Upper lobe of left lung (tissue), 6 donors: ENCODE measurements around the gene ZNF200. TPM values are rescaled to one million over a fixed set of nuclear protein-coding genes. Genes with fewer than 3 reads are reported as not detected.
A peak's percentile ranks its signal among the peaks of the same experiment; 100 is the strongest.

Experiments
- ATAC-seq, 2 donors: fragments of 200-7000 bp; cut with Tn5 transposase; one replicate each; pipeline ENCODE4 v1.9.1; 2022; ENCODE audit warnings: mild to moderate bottlenecking in 2 of 2, moderate library complexity in 2 of 2; ENCODE audit not compliant: low FRiP score in 2 of 2
- DNase-seq, 2 donors: peaks; one replicate each; pipeline ENCODE4 v3.0.0-alpha.2; 2019 to 2020
- H3K27ac ChIP-seq, 4 donors: fragments of 200-600 bp; sonication (generic); one replicate each; pipeline ENCODE4 v1.5.1; 2016 to 2019
- H3K27me3 ChIP-seq, 4 donors: fragments of 200-600 bp; sonication (generic); one replicate each; pipeline ENCODE4 v1.5.1; 2017 to 2019
- H3K36me3 ChIP-seq, 4 donors: fragments of 200-600 bp; sonication (generic); one replicate each; pipeline ENCODE4 v1.5.1; 2016 to 2019
- H3K4me1 ChIP-seq, 4 donors: fragments of 200-600 bp; sonication (generic); one replicate each; pipeline ENCODE4 v1.5.1; 2018 to 2019
- H3K4me3 ChIP-seq, 4 donors: fragments of 200-600 bp; sonication (generic); one replicate each; pipeline ENCODE4 v1.5.1; 2017 to 2019; ENCODE audit warnings: mild to moderate bottlenecking in 2 of 4, moderate library complexity in 1 of 4
- H3K9me3 ChIP-seq, 4 donors: fragments of 200-600 bp; sonication (generic); one replicate each; pipeline ENCODE4 v1.5.1; 2018 to 2019
- EP300 ChIP-seq, 4 donors: sonication (generic); formaldehyde crosslinking; IDR thresholded peaks; one replicate each; pipeline ENCODE4 v1.5.1; 2017; ENCODE audit warnings: antibody characterized with exemption in 4 of 4, control low read depth in 2 of 4
- POLR2A ChIP-seq, 4 donors: fragments of 450-650 bp; IDR thresholded peaks; one replicate each; pipeline ENCODE4 v1.5.1; 2016 to 2017; ENCODE audit warnings: antibody characterized with exemption in 4 of 4, mild to moderate bottlenecking in 2 of 4
- POLR2AphosphoS5 ChIP-seq, 2 donors: sonication (generic); formaldehyde crosslinking; IDR thresholded peaks; one replicate each; pipeline ENCODE4 v1.5.1; 2017; ENCODE audit warnings: antibody characterized with exemption in 2 of 2
- WGBS, 2 donors: methylation state at CpG; one replicate each; pipeline ENCODE4 v1.1.5; 2017 to 2018; 5-methylcytosine and 5-hydroxymethylcytosine counted together
- total RNA-seq, 6 donors: library from RNA; depleted of rRNA in 4 of 6; stranded (reverse); fragments of >200 nt in 4 of 6; gene quantifications; one replicate each; pipeline versions ENCODE4 v1.1.0 to v1.2.1, GENCODE V29; 2016 to 2021
- TF ChIP-seq, protein P1 (sequence below), 6 experiments: fragments of 450-650 bp in 4 of 6; fragments of 200-600 bp in 2 of 6; sonication (generic) in 2 of 6; IDR thresholded peaks; one replicate each; pipeline ENCODE4 v1.5.1; 2016 to 2019; ENCODE audit warnings: antibody characterized with exemption in 6 of 6
- donor health status: DM: no; HTN: no; CAD: no; lungs with moderate emphysema.
- donor health status: DM: no; HTN: yes; CAD: no; lungs with severe emphysema.

ZNF200 gene
- total RNA-seq, 6 donors from 2014 or later: 6.4 to 9.5 (median 7.8) TPM

DNA sequence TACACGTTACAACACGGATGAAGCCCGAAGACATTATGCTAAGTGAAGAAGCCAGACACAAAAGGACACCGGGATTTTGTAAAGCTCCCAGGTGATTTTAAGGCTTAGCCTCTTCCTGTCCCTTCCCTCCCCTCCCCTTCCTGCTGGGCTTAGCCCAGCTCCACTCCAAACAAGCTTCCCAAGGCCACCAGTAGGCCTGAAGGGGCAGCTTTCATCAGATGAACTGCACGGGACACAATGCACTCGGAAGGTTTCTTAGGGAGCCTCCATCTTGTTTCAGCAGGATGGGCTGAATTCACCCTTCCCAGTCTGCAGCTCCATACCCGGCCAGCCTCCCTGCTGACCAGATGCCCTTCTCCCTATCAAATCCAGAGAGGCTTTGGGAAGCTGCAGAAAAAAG lies 11.0 kb upstream of the ZNF200 start:
- no peak overlapping the region for H3K27ac ChIP-seq
- DNase-seq (no peak), ATAC-seq (no peak)
- no peaks in the 10 kb centered on the region for H3K36me3 ChIP-seq
- TF ChIP-seq, protein P1, sequence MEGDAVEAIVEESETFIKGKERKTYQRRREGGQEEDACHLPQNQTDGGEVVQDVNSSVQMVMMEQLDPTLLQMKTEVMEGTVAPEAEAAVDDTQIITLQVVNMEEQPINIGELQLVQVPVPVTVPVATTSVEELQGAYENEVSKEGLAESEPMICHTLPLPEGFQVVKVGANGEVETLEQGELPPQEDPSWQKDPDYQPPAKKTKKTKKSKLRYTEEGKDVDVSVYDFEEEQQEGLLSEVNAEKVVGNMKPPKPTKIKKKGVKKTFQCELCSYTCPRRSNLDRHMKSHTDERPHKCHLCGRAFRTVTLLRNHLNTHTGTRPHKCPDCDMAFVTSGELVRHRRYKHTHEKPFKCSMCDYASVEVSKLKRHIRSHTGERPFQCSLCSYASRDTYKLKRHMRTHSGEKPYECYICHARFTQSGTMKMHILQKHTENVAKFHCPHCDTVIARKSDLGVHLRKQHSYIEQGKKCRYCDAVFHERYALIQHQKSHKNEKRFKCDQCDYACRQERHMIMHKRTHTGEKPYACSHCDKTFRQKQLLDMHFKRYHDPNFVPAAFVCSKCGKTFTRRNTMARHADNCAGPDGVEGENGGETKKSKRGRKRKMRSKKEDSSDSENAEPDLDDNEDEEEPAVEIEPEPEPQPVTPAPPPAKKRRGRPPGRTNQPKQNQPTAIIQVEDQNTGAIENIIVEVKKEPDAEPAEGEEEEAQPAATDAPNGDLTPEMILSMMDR (IDR thresholded peaks at IDR 0.05): no peak
- TF ChIP-seq EP300 (IDR thresholded peaks at IDR 0.05) (no peak), POLR2AphosphoS5 (IDR thresholded peaks at IDR 0.05) (no peak), POLR2A (IDR thresholded peaks at IDR 0.05) (no peak)
- H3K27me3 ChIP-seq: no peaks in the 10 kb centered on the region
- 77 to 82% methylated on average over 7 of the region's 7 CpGs for WGBS, 2 donors
- no peaks in the 10 kb centered on the region for H3K9me3 ChIP-seq
- no peak overlapping the region for H3K4me3 ChIP-seq
- no peaks in the 10 kb centered on the region for H3K4me1 ChIP-seq

DNA sequence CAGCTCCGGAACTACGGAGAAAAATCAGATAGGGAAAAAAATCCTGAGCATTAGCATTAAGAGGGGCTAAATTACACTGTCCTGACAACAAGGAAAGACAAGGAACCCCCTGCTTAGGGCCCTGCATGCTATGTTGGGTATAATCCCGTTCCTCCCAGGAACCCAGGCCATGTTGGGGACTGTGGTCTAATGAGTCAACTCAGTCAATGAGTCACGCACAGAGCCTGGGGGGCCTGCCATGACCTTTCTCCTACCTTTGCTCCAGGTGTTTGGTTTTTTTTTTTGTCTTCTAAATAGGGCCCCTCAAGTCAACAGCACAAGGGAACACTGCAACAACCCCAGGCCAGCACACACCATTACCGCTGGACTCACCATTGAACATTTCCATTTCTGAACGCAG lies 8.9 kb upstream of the ZNF200 start:
- H3K4me3 ChIP-seq: no peak overlapping the region
- WGBS, 2 donors: 76 to 79% methylated on average over 6 of the region's 6 CpGs
- no peaks in the 10 kb centered on the region for H3K27me3 ChIP-seq
- no peak overlapping the region for H3K27ac ChIP-seq
- no peaks in the 10 kb centered on the region for H3K36me3 ChIP-seq
- H3K9me3 ChIP-seq: no peaks in the 10 kb centered on the region
- TF ChIP-seq POLR2AphosphoS5 (IDR thresholded peaks at IDR 0.05) (no peak), EP300 (IDR thresholded peaks at IDR 0.05) (no peak), POLR2A (IDR thresholded peaks at IDR 0.05) (no peak)
- TF ChIP-seq, protein P1 (IDR thresholded peaks at IDR 0.05): no peak
- no peak for DNase-seq
- no peak for ATAC-seq
- no peaks in the 10 kb centered on the region for H3K4me1 ChIP-seq

DNA sequence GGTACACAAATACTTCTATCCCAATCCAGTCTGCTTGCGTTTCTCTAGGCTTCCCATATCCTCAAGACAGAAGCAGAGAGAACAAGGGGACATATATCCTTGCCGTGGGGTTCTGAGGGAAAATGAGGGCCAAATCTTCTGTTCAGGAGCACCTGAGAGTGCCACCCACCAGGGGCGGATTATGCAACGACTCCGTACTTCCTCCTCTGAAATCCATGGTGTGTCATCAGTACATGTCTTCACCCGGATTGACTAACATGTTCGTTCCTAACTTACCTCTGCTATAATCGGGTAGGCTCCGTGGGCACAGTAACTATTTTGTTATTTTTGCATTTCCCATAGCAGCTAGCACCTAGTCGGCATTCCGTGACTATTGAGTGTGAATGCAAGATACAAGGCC lies 7.8 kb upstream of the ZNF200 start:
- TF ChIP-seq POLR2AphosphoS5 (IDR thresholded peaks at IDR 0.05): peak in 1 of 2 donors; percentile 31
- TF ChIP-seq, protein P1 (IDR thresholded peaks at IDR 0.05): no peak
- no peak overlapping the region for H3K4me3 ChIP-seq
- no peaks in the 10 kb centered on the region for H3K4me1 ChIP-seq
- no peaks in the 10 kb centered on the region for H3K9me3 ChIP-seq
- no peaks in the 10 kb centered on the region for H3K36me3 ChIP-seq
- peak in 1 of 2 donors; percentile 61 for DNase-seq
- 73 to 77% methylated on average over 11 of the region's 11 CpGs for WGBS, 2 donors
- no peaks in the 10 kb centered on the region for H3K27me3 ChIP-seq
- H3K27ac ChIP-seq: peak overlapping the region in 2 of 4 donors; percentile 39 to 57
- no peak for ATAC-seq

DNA sequence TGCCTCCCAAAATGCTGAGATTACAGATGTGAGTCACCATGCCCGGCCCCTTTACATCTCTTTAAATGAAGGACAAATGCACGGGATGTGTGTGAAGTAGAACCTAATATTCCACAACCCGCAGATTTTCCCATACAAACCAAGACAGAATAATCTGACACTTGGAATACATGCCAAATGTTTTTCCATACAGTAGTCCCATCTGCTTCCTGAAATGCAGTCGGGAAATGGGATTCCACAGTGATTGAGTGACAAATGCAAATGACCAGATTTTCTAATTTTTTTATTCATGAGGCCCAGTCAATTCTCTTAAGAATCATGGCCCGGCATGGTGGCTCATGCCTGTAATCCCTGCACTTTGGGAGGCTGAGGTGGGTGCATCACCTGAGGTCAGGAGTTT lies 6.8 kb upstream of the ZNF200 start:
- no peak for ATAC-seq
- Histone ChIP-seq H3K4me1 (no peaks in the 10 kb centered on the region), H3K27ac (no peak overlapping the region), H3K27me3 (no peaks in the 10 kb centered on the region), H3K36me3 (no peaks in the 10 kb centered on the region), H3K9me3 (no peaks in the 10 kb centered on the region), H3K4me3 (no peak overlapping the region)
- TF ChIP-seq, protein P1 (IDR thresholded peaks at IDR 0.05): no peak
- TF ChIP-seq POLR2AphosphoS5 (IDR thresholded peaks at IDR 0.05) (no peak), EP300 (IDR thresholded peaks at IDR 0.05) (no peak), POLR2A (IDR thresholded peaks at IDR 0.05) (no peak)
- DNase-seq: no peak
- WGBS, 2 donors: 75 to 79% methylated on average over 4 to 5 of the region's 5 CpGs

DNA sequence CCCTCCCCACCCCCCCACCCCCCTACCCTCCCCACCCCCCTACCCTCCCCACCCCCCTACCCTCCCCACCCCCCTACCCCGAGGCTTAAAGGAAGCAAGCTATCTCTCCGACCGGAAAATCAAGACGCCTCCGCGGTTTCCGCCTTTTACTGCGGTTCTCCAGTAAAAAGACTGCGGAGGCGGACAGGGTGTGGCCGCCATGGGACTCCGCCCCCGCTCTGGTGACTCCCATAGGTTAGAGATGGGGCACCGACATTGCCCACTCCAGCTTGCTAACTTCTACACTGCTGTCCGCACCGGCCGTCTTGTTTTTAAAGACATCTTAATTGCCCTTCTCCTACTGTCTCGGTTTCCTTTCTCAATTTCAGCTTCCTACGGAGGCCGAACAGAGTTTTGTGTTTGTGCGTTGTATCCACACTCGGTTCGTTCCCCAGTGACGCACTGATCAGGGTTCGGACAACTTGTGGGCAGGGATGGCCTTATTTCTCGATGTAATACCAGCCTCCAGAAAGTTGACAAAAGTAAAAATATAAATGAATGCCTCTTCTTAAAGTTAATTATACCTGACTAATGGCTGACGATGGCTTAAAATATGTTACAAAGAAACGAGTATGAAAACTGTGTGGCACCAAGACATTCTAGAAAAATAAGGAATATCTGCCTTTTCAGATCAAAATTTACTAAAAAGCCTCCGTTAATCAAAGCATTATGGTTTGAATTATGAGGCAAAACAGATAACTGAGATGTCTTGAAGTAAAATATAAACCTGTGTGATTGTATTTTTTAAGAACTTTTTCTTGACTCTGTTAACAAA lies 1.1 kb upstream of the ZNF200 start:
- Histone ChIP-seq H3K9me3 (no peaks in the 10 kb centered on the region), H3K4me3 (no peak overlapping the region), H3K36me3 (peaks cover 17 to 21% (median 19%) of the 10 kb centered on the region in 4 donors), H3K27ac (no peak overlapping the region), H3K27me3 (no peaks in the 10 kb centered on the region), H3K4me1 (peaks cover 9 to 18% (median 12%) of the 10 kb centered on the region in 4 donors)
- ATAC-seq (no peak), DNase-seq (peak; percentile 42 to 86)
- WGBS, 2 donors: 71 to 82% methylated on average over 28 of the region's 29 CpGs
- no peak for TF ChIP-seq EP300 (IDR thresholded peaks at IDR 0.05)
- TF ChIP-seq POLR2A (IDR thresholded peaks at IDR 0.05): no peak
- TF ChIP-seq, protein P1 (IDR thresholded peaks at IDR 0.05): no peak
- TF ChIP-seq POLR2AphosphoS5 (IDR thresholded peaks at IDR 0.05): no peak
